ENCODE results near the gene VPS13C. TPM values are rescaled to one million over a fixed set of nuclear protein-coding genes. Genes with fewer than 3 reads are reported as not detected.
A peak's percentile ranks its signal among the peaks of the same experiment; 100 is the strongest.

VPS13C gene
- polyA plus RNA-seq, 3 donors: 12.0 to 32.2 (median 18.4) TPM

DNA sequence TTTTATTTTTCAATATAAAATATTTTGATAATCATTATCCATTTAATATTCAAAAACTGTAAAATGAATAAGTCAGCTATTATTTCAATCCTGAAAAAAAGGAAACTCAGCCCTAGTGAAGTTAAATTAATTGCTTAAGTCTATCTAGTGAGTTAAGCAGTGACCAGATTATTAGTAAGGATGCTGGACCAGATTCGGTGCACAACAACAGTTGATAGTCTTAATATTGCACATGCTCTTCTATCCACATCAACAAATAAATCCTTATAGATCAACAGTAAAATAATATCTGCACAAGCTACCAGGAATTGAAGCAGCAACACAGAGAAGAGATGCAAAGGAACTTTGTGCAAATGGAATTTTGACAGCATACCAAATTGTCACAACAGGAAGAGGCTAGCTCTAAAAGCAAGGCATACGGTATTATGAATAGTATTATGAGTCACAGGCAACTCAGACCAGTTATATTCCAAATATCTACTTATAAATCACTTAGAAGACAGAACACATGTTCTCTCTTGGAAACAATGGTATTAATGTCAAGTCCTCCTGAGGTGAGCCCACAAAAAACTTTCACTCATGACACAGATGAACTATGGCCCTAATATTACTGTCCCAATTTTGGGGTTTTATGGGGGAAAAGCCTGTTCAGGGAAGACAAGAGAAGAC lies 24.9 kb downstream of the VPS13C start:
- Mint-ChIP-seq H3K4me3 (no peak overlapping the region), H3K9me3 (peaks cover 0 to 5% (median 0%) of the 10 kb centered on the region in 7 donors), H3K4me1 (peaks cover 3% of the 10 kb centered on the region), H3K27ac (peak overlapping the region in 4 of 7 donors; percentile 3 to 54 (median 18)), H3K27me3 (ENCODE audit: low read depth in 3 of 3) (no peaks in the 10 kb centered on the region), H3K36me3 (peaks cover 39 to 48% of the 10 kb centered on the region in 2 donors)
- no peak overlapping the region for H3K4me3 ChIP-seq (replicated peaks in 1 of 3; ENCODE audit: low read depth in 2 of 3, low read length in 3 of 3)
- no peak overlapping the region for H3K9ac ChIP-seq (ENCODE audit: insufficient read depth, low read length, poor library complexity, severe bottlenecking)
- H3K4me1 ChIP-seq (ENCODE audit: control insufficient read depth in 1 of 2, insufficient read depth in 2 of 2, low read length in 2 of 2): no peaks in the 10 kb centered on the region
- H2AFZ ChIP-seq (ENCODE audit: insufficient read depth, low read depth, low read length, poor library complexity, severe bottlenecking): no peak overlapping the region
- peaks cover 46 to 79% of the 10 kb centered on the region in 2 donors for H3K36me3 ChIP-seq (replicated peaks in 1 of 2; ENCODE audit: control insufficient read depth in 1 of 2, insufficient read depth in 2 of 2, low read length in 2 of 2)
- no peak for DNase-seq
- H3K79me2 ChIP-seq (ENCODE audit: insufficient read depth, low read length): peaks cover 18% of the 10 kb centered on the region
- WGBS (ENCODE audit: insufficient coverage): no CpG with 5 or more reads among the region's 2 CpGs
- TF ChIP-seq, protein P1, sequence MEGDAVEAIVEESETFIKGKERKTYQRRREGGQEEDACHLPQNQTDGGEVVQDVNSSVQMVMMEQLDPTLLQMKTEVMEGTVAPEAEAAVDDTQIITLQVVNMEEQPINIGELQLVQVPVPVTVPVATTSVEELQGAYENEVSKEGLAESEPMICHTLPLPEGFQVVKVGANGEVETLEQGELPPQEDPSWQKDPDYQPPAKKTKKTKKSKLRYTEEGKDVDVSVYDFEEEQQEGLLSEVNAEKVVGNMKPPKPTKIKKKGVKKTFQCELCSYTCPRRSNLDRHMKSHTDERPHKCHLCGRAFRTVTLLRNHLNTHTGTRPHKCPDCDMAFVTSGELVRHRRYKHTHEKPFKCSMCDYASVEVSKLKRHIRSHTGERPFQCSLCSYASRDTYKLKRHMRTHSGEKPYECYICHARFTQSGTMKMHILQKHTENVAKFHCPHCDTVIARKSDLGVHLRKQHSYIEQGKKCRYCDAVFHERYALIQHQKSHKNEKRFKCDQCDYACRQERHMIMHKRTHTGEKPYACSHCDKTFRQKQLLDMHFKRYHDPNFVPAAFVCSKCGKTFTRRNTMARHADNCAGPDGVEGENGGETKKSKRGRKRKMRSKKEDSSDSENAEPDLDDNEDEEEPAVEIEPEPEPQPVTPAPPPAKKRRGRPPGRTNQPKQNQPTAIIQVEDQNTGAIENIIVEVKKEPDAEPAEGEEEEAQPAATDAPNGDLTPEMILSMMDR (IDR thresholded peaks at IDR 0.05): no peak
- H3K27ac ChIP-seq (ENCODE audit: low read depth in 1 of 2, low read length in 2 of 2): no peak overlapping the region
- no peaks in the 10 kb centered on the region for H3K27me3 ChIP-seq (ENCODE audit: control insufficient read depth in 2 of 2, insufficient read depth in 2 of 2, low read length in 2 of 2)
- intact Hi-C loops (cut with micrococcal nuclease): no loop called here
- peaks cover 52% of the 10 kb centered on the region for H4K20me1 ChIP-seq (ENCODE audit: insufficient read depth, low read length)
- H3K9me3 ChIP-seq (replicated peaks in 1 of 2; ENCODE audit: control insufficient read depth in 1 of 2, insufficient read depth in 1 of 2, low read length in 2 of 2): no peaks in the 10 kb centered on the region
- H3K4me2 ChIP-seq (replicated peaks; ENCODE audit: extremely low read depth, low read length, poor library complexity, severe bottlenecking): no peak overlapping the region

DNA sequence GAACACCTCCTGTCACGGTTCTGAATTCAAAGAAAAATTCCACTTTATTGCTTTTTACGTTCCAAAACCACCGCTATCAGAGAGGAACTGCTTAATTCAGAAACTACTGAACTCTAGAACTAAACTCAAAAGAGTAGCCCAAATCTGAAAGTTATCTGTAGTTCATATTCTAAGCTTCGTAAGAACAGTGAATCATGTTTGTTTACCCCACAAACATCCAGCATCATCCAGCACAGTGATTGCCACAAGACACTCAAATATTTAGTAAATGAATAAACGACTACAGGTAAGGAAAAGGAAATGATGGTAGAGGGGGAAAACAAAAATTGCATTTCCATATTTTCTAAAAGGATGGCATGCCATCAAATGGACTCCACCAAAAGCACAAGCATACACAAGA lies 32.3 kb downstream of the VPS13C start:
- H3K4me3 Mint-ChIP-seq: no peak overlapping the region
- peak overlapping the region in 1 of 7 donors; percentile 15 for H3K27ac Mint-ChIP-seq
- Histone ChIP-seq H3K79me2 (ENCODE audit: insufficient read depth, low read length) (no peaks in the 10 kb centered on the region), H3K4me2 (replicated peaks; ENCODE audit: extremely low read depth, low read length, poor library complexity, severe bottlenecking) (no peak overlapping the region), H3K27ac (ENCODE audit: low read depth in 1 of 2, low read length in 2 of 2) (no peak overlapping the region), H3K36me3 (replicated peaks in 1 of 2; ENCODE audit: control insufficient read depth in 1 of 2, insufficient read depth in 2 of 2, low read length in 2 of 2) (peaks cover 28 to 77% of the 10 kb centered on the region in 2 donors), H3K9ac (ENCODE audit: insufficient read depth, low read length, poor library complexity, severe bottlenecking) (no peak overlapping the region), H3K4me3 (replicated peaks in 1 of 3; ENCODE audit: low read depth in 2 of 3, low read length in 3 of 3) (no peak overlapping the region), H3K27me3 (ENCODE audit: control insufficient read depth in 2 of 2, insufficient read depth in 2 of 2, low read length in 2 of 2) (no peaks in the 10 kb centered on the region), H3K4me1 (ENCODE audit: control insufficient read depth in 1 of 2, insufficient read depth in 2 of 2, low read length in 2 of 2) (peaks cover 3 to 9% of the 10 kb centered on the region in 2 donors), H2AFZ (ENCODE audit: insufficient read depth, low read depth, low read length, poor library complexity, severe bottlenecking) (no peak overlapping the region), H3K9me3 (replicated peaks in 1 of 2; ENCODE audit: control insufficient read depth in 1 of 2, insufficient read depth in 1 of 2, low read length in 2 of 2) (no peaks in the 10 kb centered on the region), H4K20me1 (ENCODE audit: insufficient read depth, low read length) (peaks cover 41% of the 10 kb centered on the region)
- peaks cover 0 to 4% (median 0%) of the 10 kb centered on the region in 7 donors for H3K9me3 Mint-ChIP-seq
- DNase-seq: no peak
- 87% methylated on average over 3 of the region's 5 CpGs for WGBS (ENCODE audit: insufficient coverage)
- intact Hi-C loops (cut with micrococcal nuclease): no loop called here
- no peaks in the 10 kb centered on the region for H3K27me3 Mint-ChIP-seq (ENCODE audit: low read depth in 3 of 3)
- peaks cover 44 to 50% of the 10 kb centered on the region in 2 donors for H3K36me3 Mint-ChIP-seq
- H3K4me1 Mint-ChIP-seq: peaks cover 13% of the 10 kb centered on the region
- TF ChIP-seq, protein P1 (IDR thresholded peaks at IDR 0.05): no peak

Measured in CD14-positive monocyte (primary cell).